COLO829 (cell line): ENCODE data around the gene STK17A.
"Not testable (repeated sequence)": the region's sequence is repeated elsewhere in the genome, so short reads cannot be mapped to it uniquely, and the experiment has no call there.

ENCODE experiments used
- DNase-seq: peaks from one replicate; pipeline ENCODE4 v3.0.0; 2012; ENCODE audit warnings: low spot score

STK17A gene

GRCh38 chr7:43658718-43659548 is 76.0 kb downstream of the STK17A start:
- DNase-seq: no peak

- no peak for DNase-seq
Measured at GRCh38 chr7:43659549-43659896, 76.6 kb downstream of the STK17A start.

- no peak for DNase-seq
Measured at GRCh38 chr7:43660141-43660540, 77.2 kb downstream of the STK17A start.

- no peak for DNase-seq
Measured at GRCh38 chr7:43664681-43665080, 81.8 kb downstream of the STK17A start.

- DNase-seq: no peak
Measured at GRCh38 chr7:43666938-43667337, 84.0 kb downstream of the STK17A start.

GRCh38 chr7:43668035-43668434 is 85.1 kb downstream of the STK17A start:
- no peak for DNase-seq

GRCh38 chr7:43669286-43670081 is 86.6 kb downstream of the STK17A start:
- DNase-seq: no peak

- DNase-seq: no peak
Measured at GRCh38 chr7:43671521-43671920, 88.6 kb downstream of the STK17A start.

- DNase-seq: not testable (repeated sequence)
Measured at GRCh38 chr7:43673243-43673976, 90.5 kb downstream of the STK17A start.

GRCh38 chr7:43674559-43675436 is 91.9 kb downstream of the STK17A start:
- DNase-seq: peak; percentile 93
